ENCODE data around the gene MAPK8IP2.

The MAPK8IP2 gene

DNA sequence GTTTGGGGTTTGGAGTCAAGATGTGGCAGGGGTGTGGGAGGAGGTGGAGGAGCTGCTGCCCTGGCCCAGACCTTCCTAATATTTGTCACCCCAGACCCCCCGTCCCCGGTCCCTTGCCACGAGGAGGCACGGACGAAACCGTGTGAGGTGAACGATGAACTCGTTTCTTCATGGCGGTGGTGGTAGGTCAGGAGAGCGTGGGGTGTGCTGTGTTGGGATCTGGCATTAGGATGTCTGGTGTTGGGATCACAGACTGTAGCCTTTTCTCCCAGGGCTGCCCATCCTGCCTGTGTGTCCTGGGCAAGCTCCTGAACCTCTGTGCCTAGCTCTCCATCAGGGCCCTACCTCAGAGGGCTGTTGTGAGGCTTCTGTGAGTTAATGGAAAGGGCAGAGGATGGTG lies 8.4 kb downstream of the MAPK8IP2 start:
- TF ChIP-seq EZH2 (IDR thresholded peaks at IDR 0.05; ENCODE audit: borderline replicate concordance, low read length) (no peak), CTCF (IDR thresholded peaks at IDR 0.05; ENCODE audit: low read length) (no peak)
- H3K4me2 ChIP-seq (ENCODE audit: low read length), result no peak overlapping the region
- H3K27me3 ChIP-seq (ENCODE audit: insufficient read depth, low read length), result no peaks in the 10 kb centered on the region
- no peak overlapping the region for H2AFZ ChIP-seq (ENCODE audit: low read length)
- no peaks in the 10 kb centered on the region for H3K79me2 ChIP-seq (ENCODE audit: insufficient read depth, low read length)
- H3K9me2 ChIP-seq (ENCODE audit: low read depth, low read length), result no peaks in the 10 kb centered on the region
- H3K27ac ChIP-seq (ENCODE audit: low read depth, low read length, poor library complexity, severe bottlenecking), result no peak overlapping the region
- no peaks in the 10 kb centered on the region for H3K36me3 ChIP-seq (ENCODE audit: insufficient read depth, low read length)
- no peak overlapping the region for H3K9ac ChIP-seq (ENCODE audit: low read length)
- H3K4me1 ChIP-seq (ENCODE audit: insufficient read depth, low read length, severe bottlenecking), result no peaks in the 10 kb centered on the region
- no peaks in the 10 kb centered on the region for H3F3A ChIP-seq (ENCODE audit: insufficient read depth, low read length)
- no peak overlapping the region for H3K4me3 ChIP-seq (ENCODE audit: low read depth, low read length, poor library complexity, severe bottlenecking)
- H3K9me3 ChIP-seq (ENCODE audit: low read length), result no peaks in the 10 kb centered on the region
- no peaks in the 10 kb centered on the region for H4K20me1 ChIP-seq (ENCODE audit: insufficient read depth, low read length)

DNA sequence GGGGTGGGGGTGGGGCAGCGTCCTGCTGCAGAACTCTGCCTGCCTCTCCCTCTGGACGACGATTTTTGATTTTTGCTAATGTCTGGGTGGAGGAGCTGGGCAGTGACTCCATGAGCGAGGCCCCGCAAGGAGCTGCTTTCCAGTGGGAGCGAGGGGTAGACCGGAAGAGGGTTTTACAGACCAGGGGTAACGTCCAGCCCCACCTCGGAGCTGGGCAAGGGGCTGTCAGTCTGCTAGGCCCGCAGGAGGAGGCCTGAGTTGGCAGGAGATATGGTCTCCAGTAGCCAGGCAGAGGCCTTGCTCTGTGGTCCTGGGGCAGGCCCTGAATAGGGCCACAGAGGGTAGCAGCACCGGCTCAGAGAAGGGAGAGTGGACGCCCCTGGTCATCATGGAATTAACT lies 9.0 kb downstream of the MAPK8IP2 start:
- H3K4me1 ChIP-seq (ENCODE audit: insufficient read depth, low read length, severe bottlenecking), result no peaks in the 10 kb centered on the region
- H3K9ac ChIP-seq (ENCODE audit: low read length), result no peak overlapping the region
- no peaks in the 10 kb centered on the region for H3F3A ChIP-seq (ENCODE audit: insufficient read depth, low read length)
- no peaks in the 10 kb centered on the region for H4K20me1 ChIP-seq (ENCODE audit: insufficient read depth, low read length)
- no peak overlapping the region for H3K4me3 ChIP-seq (ENCODE audit: low read depth, low read length, poor library complexity, severe bottlenecking)
- H3K27me3 ChIP-seq (ENCODE audit: insufficient read depth, low read length), result no peaks in the 10 kb centered on the region
- no peaks in the 10 kb centered on the region for H3K79me2 ChIP-seq (ENCODE audit: insufficient read depth, low read length)
- H3K9me3 ChIP-seq (ENCODE audit: low read length), result no peaks in the 10 kb centered on the region
- no peak overlapping the region for H3K4me2 ChIP-seq (ENCODE audit: low read length)
- no peaks in the 10 kb centered on the region for H3K36me3 ChIP-seq (ENCODE audit: insufficient read depth, low read length)
- TF ChIP-seq EZH2 (IDR thresholded peaks at IDR 0.05; ENCODE audit: borderline replicate concordance, low read length), result no peak
- no peak for TF ChIP-seq CTCF (IDR thresholded peaks at IDR 0.05; ENCODE audit: low read length)
- H3K27ac ChIP-seq (ENCODE audit: low read depth, low read length, poor library complexity, severe bottlenecking), result no peak overlapping the region
- H3K9me2 ChIP-seq (ENCODE audit: low read depth, low read length), result no peaks in the 10 kb centered on the region
- H2AFZ ChIP-seq (ENCODE audit: low read length), result no peak overlapping the region

GRCh38 chr22:50610041-50610451 lies 9.5 kb downstream of the MAPK8IP2 start:
- Histone ChIP-seq H3F3A (ENCODE audit: insufficient read depth, low read length) (no peaks in the 10 kb centered on the region), H3K9ac (ENCODE audit: low read length) (no peak overlapping the region), H3K27me3 (ENCODE audit: insufficient read depth, low read length) (no peaks in the 10 kb centered on the region), H3K9me3 (ENCODE audit: low read length) (no peaks in the 10 kb centered on the region), H3K27ac (ENCODE audit: low read depth, low read length, poor library complexity, severe bottlenecking) (no peak overlapping the region), H3K4me2 (ENCODE audit: low read length) (no peak overlapping the region), H3K9me2 (ENCODE audit: low read depth, low read length) (no peaks in the 10 kb centered on the region), H3K36me3 (ENCODE audit: insufficient read depth, low read length) (no peaks in the 10 kb centered on the region), H2AFZ (ENCODE audit: low read length) (no peak overlapping the region), H3K79me2 (ENCODE audit: insufficient read depth, low read length) (no peaks in the 10 kb centered on the region), H3K4me3 (ENCODE audit: low read depth, low read length, poor library complexity, severe bottlenecking) (no peak overlapping the region), H3K4me1 (ENCODE audit: insufficient read depth, low read length, severe bottlenecking) (no peaks in the 10 kb centered on the region), H4K20me1 (ENCODE audit: insufficient read depth, low read length) (no peaks in the 10 kb centered on the region)
- TF ChIP-seq EZH2 (IDR thresholded peaks at IDR 0.05; ENCODE audit: borderline replicate concordance, low read length), result no peak
- no peak for TF ChIP-seq CTCF (IDR thresholded peaks at IDR 0.05; ENCODE audit: low read length)

All from OCI-LY1 (cell line).